Measurements from ENCODE around the gene INPP4A. TPM values are rescaled to one million over a fixed set of nuclear protein-coding genes. Genes with fewer than 3 reads are reported as not detected.

The INPP4A gene
- total RNA-seq, 4 donors from 2014 or later: 30.2 to 45.1 (median 37.8) TPM

- no peak for ATAC-seq
- no peak for TF ChIP-seq CTCF (IDR thresholded peaks at IDR 0.05)
- TF ChIP-seq EP300 (IDR thresholded peaks at IDR 0.05): no peak
- TF ChIP-seq POLR2A (IDR thresholded peaks at IDR 0.05): no peak
- no peak for TF ChIP-seq POLR2AphosphoS5 (IDR thresholded peaks at IDR 0.05)
- Histone ChIP-seq H3K4me3 (no peak overlapping the region), H3K9me3 (no peaks in the 10 kb centered on the region), H3K27me3 (no peaks in the 10 kb centered on the region), H3K4me1 (no peaks in the 10 kb centered on the region), H3K27ac (no peak overlapping the region), H3K36me3 (peaks cover 0 to 95% of the 10 kb centered on the region in 2 donors)
- WGBS, 2 donors (ENCODE audit: low coverage in 1 of 2): 91 to 97% methylated on average over 4 to 5 of the region's 6 CpGs
Observed at GRCh38 chr2:98543842-98544241, 99.2 kb downstream of the INPP4A start.

- Histone ChIP-seq H3K36me3 (peaks cover 0 to 95% of the 10 kb centered on the region in 2 donors), H3K27ac (no peak overlapping the region), H3K4me1 (no peaks in the 10 kb centered on the region), H3K27me3 (no peaks in the 10 kb centered on the region), H3K9me3 (no peaks in the 10 kb centered on the region), H3K4me3 (no peak overlapping the region)
- no peak for TF ChIP-seq POLR2A (IDR thresholded peaks at IDR 0.05)
- no peak for TF ChIP-seq CTCF (IDR thresholded peaks at IDR 0.05)
- no peak for TF ChIP-seq EP300 (IDR thresholded peaks at IDR 0.05)
- no peak for TF ChIP-seq POLR2AphosphoS5 (IDR thresholded peaks at IDR 0.05)
- whole genome bisulfite sequencing, 2 donors (ENCODE audit: low coverage in 1 of 2): 86 to 89% methylated on average over 3 to 6 of the region's 7 CpGs
- no peak for ATAC-seq
Observed at GRCh38 chr2:98545591-98545990, 100.9 kb downstream of the INPP4A start.

- Histone ChIP-seq H3K27ac (no peak overlapping the region), H3K36me3 (peaks cover 0 to 95% of the 10 kb centered on the region in 2 donors)
- no peak for ATAC-seq
Observed at GRCh38 chr2:98546186-98546585, 101.5 kb downstream of the INPP4A start.

GRCh38 chr2:98547092-98547790 lies 102.6 kb downstream of the INPP4A start:
- peaks cover 0 to 97% of the 10 kb centered on the region in 2 donors for H3K36me3 ChIP-seq
- WGBS, 2 donors (ENCODE audit: low coverage in 1 of 2): 70 to 100% methylated on average over 1 to 2 of the region's 2 CpGs
- H3K27ac ChIP-seq: no peak overlapping the region
- no peaks in the 10 kb centered on the region for H3K4me1 ChIP-seq
- ATAC-seq: no peak
- no peak overlapping the region for H3K4me3 ChIP-seq
- no peak for TF ChIP-seq EP300 (IDR thresholded peaks at IDR 0.05)
- TF ChIP-seq CTCF (IDR thresholded peaks at IDR 0.05): no peak
- TF ChIP-seq POLR2A (IDR thresholded peaks at IDR 0.05): no peak
- no peak for TF ChIP-seq POLR2AphosphoS5 (IDR thresholded peaks at IDR 0.05)
- H3K27me3 ChIP-seq: no peaks in the 10 kb centered on the region
- H3K9me3 ChIP-seq: no peaks in the 10 kb centered on the region

More at GRCh38 chr2:98546186-98546585, 101.5 kb downstream of the INPP4A start:
- H3K4me1 ChIP-seq: no peaks in the 10 kb centered on the region
- no peaks in the 10 kb centered on the region for H3K27me3 ChIP-seq
- no peak for TF ChIP-seq POLR2A (IDR thresholded peaks at IDR 0.05)
- TF ChIP-seq CTCF (IDR thresholded peaks at IDR 0.05): no peak
- no peak for TF ChIP-seq POLR2AphosphoS5 (IDR thresholded peaks at IDR 0.05)
- no peak for TF ChIP-seq EP300 (IDR thresholded peaks at IDR 0.05)
- H3K9me3 ChIP-seq: no peaks in the 10 kb centered on the region
- no peak overlapping the region for H3K4me3 ChIP-seq
- 67 to 83% methylated on average over 1 of the region's 3 CpGs for WGBS, 2 donors (ENCODE audit: low coverage in 1 of 2)
